Omental fat pad (tissue), 4 donors: Measurements from ENCODE around the gene LYRM2. TPM values are rescaled to one million over a fixed set of nuclear protein-coding genes. Genes with fewer than 3 reads are reported as not detected.

Experiments
- ATAC-seq: fragments of 150-250 bp; one replicate; pipeline ENCODE4 v1.9.1; 2016; ENCODE audit warnings: mild to moderate bottlenecking, moderate library complexity; ENCODE audit not compliant: low FRiP score
- DNase-seq: peaks from one replicate; pipeline ENCODE4 v3.0.0-alpha.2; 2019; ENCODE audit warnings: low spot score
- CTCF ChIP-seq, 3 donors: fragments of 450-650 bp; IDR thresholded peaks; one replicate each; pipeline ENCODE4 v1.5.1; 2016 to 2017; ENCODE audit warnings: antibody characterized with exemption in 3 of 3, mild to moderate bottlenecking in 3 of 3, moderate library complexity in 2 of 3
- total RNA-seq, 4 donors: library from RNA; depleted of rRNA; stranded (reverse); fragments of >200 nt; gene quantifications; one replicate each; pipeline ENCODE4 v1.1.0, GENCODE V29; 2016

The LYRM2 gene
- total RNA-seq, 4 donors from 2014 or later: 12.7 to 21.3 (median 20.3) TPM

DNA sequence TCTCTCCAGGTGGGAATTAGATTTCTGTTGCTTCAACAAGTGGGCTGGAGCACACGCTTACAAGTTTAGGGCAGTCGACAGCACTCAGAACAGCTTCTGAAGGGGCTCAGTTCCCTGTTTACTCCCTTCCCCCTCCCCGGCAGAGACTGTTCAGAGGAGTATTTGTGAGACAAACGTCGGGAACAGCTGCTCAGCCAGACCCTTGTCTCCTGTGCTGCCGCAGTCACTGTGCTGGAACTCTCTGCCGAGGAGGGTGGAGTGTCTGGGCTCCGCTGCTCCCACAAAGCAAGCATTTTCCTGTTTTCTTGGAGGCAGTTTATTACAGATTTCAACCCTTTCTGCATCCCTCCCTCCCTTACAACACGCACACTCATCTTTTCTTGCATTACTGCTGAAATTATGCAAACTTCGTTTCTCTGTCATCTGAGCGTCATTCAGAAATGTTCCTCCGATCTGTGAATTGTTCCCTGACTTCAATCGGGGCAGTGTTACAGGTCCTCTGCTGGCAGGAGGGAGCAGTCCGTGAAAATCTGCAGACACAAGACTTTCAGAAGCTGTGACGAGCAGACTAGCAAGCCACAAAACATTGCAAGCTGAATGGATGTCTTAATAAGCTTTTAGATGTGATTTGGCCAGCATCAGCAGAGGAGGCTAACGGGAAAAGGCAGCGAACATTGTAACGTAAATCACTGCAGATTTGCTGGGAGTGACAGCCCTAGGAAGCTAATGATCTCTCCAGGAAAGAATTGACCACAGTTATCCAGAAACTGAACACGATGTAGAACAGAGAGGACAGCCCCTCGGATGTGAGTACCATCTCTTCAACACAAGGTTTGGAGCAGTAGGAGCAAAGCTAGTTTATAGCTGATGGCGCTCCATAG is 76.2 kb downstream of the LYRM2 start:
- DNase-seq (no peak), ATAC-seq (no peak)
- TF ChIP-seq CTCF (IDR thresholded peaks at IDR 0.05): no peak

DNA sequence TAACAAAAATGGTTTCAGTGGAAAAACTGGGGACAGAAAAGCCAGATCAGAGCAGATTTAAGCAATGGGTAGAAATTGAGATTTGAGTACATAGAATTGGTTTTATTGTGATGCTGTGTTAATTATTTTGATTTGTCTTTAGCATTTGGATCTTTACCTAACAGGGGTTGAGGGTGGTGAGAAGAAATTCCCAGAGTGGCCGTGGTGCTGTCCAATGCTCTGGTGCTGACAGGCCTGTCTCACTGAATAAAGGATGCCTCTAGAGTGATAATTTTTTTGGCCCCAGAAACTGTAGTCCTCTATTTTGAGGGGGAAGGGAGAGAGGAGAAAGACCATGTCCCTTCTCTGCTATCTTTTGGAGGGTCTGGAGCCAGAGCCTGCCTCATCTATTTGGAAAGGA is 79.1 kb downstream of the LYRM2 start:
- DNase-seq (no peak), ATAC-seq (no peak)

DNA sequence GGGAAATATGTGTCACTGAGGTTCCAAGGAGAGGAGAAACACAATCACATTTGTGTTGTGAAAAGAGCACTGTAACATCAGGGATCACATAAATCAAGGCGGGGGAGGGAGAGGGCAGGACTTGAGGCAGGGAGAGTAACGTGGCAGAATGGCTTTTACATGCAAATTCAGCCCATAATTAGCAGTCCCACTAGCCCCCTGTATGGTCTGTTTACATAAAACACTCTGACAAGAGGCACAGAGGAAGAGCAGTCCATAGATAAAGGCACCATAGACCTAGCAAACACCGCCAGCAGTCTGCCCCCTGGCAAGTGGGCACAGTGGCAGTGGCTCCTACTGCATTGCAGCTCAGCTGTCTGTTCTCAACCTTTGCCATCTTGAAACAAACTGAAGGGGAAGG is 82.7 kb downstream of the LYRM2 start:
- ATAC-seq (no peak), DNase-seq (no peak)
- no peak for TF ChIP-seq CTCF (IDR thresholded peaks at IDR 0.05)

More for the DNA sequence above, 79.1 kb downstream of the LYRM2 start:
- no peak for TF ChIP-seq CTCF (IDR thresholded peaks at IDR 0.05)

GRCh38 chr6:89555031-89555430 is 83.5 kb downstream of the LYRM2 start:
- TF ChIP-seq CTCF (IDR thresholded peaks at IDR 0.05): no peak
- no peak for ATAC-seq
- no peak for DNase-seq

DNA sequence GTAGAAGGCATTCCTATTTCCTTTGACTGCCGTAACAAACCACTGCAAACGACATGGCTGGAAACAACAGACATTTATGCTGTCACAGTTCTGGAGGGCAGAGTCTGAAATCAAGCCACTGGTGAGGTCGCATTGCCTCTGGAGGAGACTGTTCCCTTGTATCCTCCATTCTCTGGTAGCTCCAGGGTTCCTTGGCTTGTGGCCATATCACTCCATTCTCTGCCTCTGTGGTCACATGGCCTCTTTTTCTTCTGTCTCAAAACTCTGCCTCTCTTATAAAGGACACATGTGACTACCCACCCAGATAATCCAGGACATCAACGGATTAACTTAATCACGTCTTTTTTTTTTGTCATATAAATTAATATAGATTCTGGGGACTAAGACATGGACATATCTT is 84.4 kb downstream of the LYRM2 start:
- no peak for DNase-seq
- no peak for ATAC-seq
- TF ChIP-seq CTCF (IDR thresholded peaks at IDR 0.05): no peak

DNA sequence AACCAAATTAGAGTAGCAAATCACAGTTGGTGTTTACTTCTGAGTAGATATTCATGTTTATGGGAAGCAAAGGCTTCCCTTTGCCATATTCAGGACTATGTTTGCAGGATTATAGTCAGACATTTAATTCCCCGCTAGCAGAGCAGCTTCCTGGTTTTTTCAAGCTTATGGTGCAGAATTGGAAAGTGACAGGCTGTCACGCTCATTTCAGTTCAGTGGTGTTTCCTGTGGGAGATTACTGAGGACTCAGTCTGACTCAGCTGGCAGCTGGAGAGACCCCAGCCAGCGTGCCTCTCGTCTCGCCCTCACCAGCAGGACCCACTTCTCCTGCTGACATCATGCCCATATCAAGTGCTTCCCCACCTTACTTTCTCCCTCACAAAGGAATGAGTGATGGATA is 85.1 kb downstream of the LYRM2 start:
- DNase-seq (no peak), ATAC-seq (no peak)
- no peak for TF ChIP-seq CTCF (IDR thresholded peaks at IDR 0.05)

DNA sequence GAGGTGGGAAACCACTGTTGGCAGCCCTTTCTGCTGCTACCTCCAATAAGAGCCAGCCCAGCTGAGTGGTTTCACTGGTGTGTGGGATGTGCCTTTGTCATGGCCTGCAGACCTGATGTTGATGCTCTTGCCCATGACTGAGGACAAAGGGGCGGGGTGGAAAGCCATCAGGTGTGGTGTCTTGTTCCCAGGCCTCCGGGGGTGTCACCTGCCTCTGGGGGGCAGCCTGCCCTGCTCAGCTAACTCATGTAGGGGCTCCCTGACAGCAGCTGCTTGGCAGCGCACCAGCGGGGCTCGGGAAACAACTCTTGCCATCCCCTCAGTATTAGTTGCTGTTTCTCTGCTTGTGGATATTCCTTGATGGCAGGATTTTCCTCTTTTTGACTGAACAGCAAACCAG is 91.3 kb downstream of the LYRM2 start:
- no peak for DNase-seq

More for the DNA sequence above, 91.3 kb downstream of the LYRM2 start:
- TF ChIP-seq CTCF (IDR thresholded peaks at IDR 0.05): no peak
- no peak for ATAC-seq
